PC-9 (cell line): ENCODE data around the gene RFLNA. TPM values are rescaled to one million over a fixed set of nuclear protein-coding genes. Genes with fewer than 3 reads are reported as not detected.

ENCODE experiments used
- BruUV-seq: library from RNA; stranded (reverse); fragments of 400-500 nt; replicated peaks from 2 replicates; lab custom pipeline; 2021; lab: Mats Ljungman, UMichigan
- CTCF ChIA-PET: fragments of 300-600 bp; sonication (Branson Sonifier 250); formaldehyde crosslinking; loops from one replicate; lab custom pipeline; 2022; ENCODE audit warnings: antibody characterized with exemption; lab: Charles Lee
- POLR2A ChIA-PET: fragments of 300-600 bp; sonication (Branson Sonifier 250); formaldehyde crosslinking; loops from one replicate; lab custom pipeline; 2022; ENCODE audit warnings: antibody characterized with exemption; ENCODE audit not compliant: unreplicated experiment; lab: Charles Lee
- DNase-seq, 2 experiments: peaks; one replicate each; pipeline versions ENCODE4 v3.0.0 to v3.0.0-alpha.2; 2015 to 2022; ENCODE audit warnings: mixed read lengths in 1 of 2
- H2AFZ ChIP-seq: fragments of 200-600 bp; sonication (generic); 2 replicates; pipeline ENCODE4 v1.8.1; 2017; ENCODE audit warnings: antibody characterized with exemption
- H3F3A ChIP-seq: fragments of 200-600 bp; sonication (generic); 2 replicates; pipeline ENCODE4 v1.8.1; 2017; ENCODE audit warnings: antibody characterized with exemption, mild to moderate bottlenecking, low read depth; ENCODE audit not compliant: insufficient read depth
- H3K27ac ChIP-seq: fragments of 200-600 bp; sonication (generic); 2 replicates; pipeline ENCODE4 v1.6.1; 2016; ENCODE audit warnings: mixed run types
- H3K27me3 ChIP-seq: fragments of 200-600 bp; sonication (generic); 2 replicates; pipeline ENCODE4 v1.6.1; 2016; ENCODE audit warnings: low read depth, mixed run types; ENCODE audit not compliant: insufficient read depth
- H3K36me3 ChIP-seq: fragments of 200-600 bp; sonication (generic); 2 replicates; pipeline ENCODE4 v1.6.1; 2016; ENCODE audit warnings: low read depth, mixed run types
- H3K4me1 ChIP-seq: fragments of 200-600 bp; sonication (generic); replicated peaks from 2 replicates; pipeline ENCODE4 v1.6.1; 2016; ENCODE audit warnings: mixed run types; ENCODE audit not compliant: insufficient read depth
- H3K4me2 ChIP-seq: fragments of 200-600 bp; sonication (generic); 2 replicates; pipeline ENCODE4 v1.6.1; 2017; ENCODE audit warnings: mixed run types
- H3K4me3 ChIP-seq: fragments of 200-600 bp; sonication (generic); 2 replicates; pipeline ENCODE4 v1.6.1; 2016; ENCODE audit warnings: mixed run types
- H3K79me2 ChIP-seq: fragments of 200-600 bp; sonication (generic); 2 replicates; pipeline ENCODE4 v1.6.1; 2017; ENCODE audit warnings: low read depth, mixed run types
- H3K9me2 ChIP-seq: fragments of 200-600 bp; sonication (generic); 2 replicates; pipeline ENCODE4 v1.8.1; 2017; ENCODE audit warnings: mild to moderate bottlenecking; ENCODE audit not compliant: insufficient read depth
- H3K9me3 ChIP-seq: fragments of 200-600 bp; sonication (generic); 2 replicates; pipeline ENCODE4 v1.8.1; 2016; ENCODE audit warnings: low read depth; ENCODE audit not compliant: insufficient read depth
- H4K20me1 ChIP-seq: fragments of 200-600 bp; sonication (generic); 2 replicates; pipeline ENCODE4 v1.8.1; 2017; ENCODE audit not compliant: insufficient read depth
- CTCF ChIP-seq: fragments of 200-600 bp; sonication (generic); conservative IDR thresholded peaks from 2 replicates; pipeline ENCODE4 v1.6.1; 2017; ENCODE audit warnings: mixed run types, antibody characterized with exemption, mild to moderate bottlenecking, moderate library complexity
- EZH2 ChIP-seq: fragments of 200-600 bp; sonication (generic); IDR thresholded peaks from 2 replicates; pipeline ENCODE4 v1.8.0; 2017; ENCODE audit warnings: antibody characterized with exemption, low read depth
- intact Hi-C: fragments of 100-400 bp; cut with micrococcal nuclease; formaldehyde crosslinking; loops from one replicate; pipeline ENCODE4 v1.10.0; 2022; ENCODE audit not compliant: unreplicated experiment
- total RNA-seq: library from RNA; stranded (reverse); gene quantifications from 2 replicates; pipeline ENCODE4 v1.2.3, GENCODE V29; 2021

The RFLNA gene
- total RNA-seq, 1 experiment from 2014 or later: not detected

- Histone ChIP-seq H3K36me3 (peaks cover 25% of the 10 kb centered on the region), H3K4me2 (no peak overlapping the region), H3K4me3 (no peak overlapping the region), H3K27ac (no peak overlapping the region), H3K4me1 (no peaks in the 10 kb centered on the region), H3K79me2 (no peaks in the 10 kb centered on the region), H4K20me1 (no peaks in the 10 kb centered on the region; the same call in none of the 2 replicates), H3K27me3 (no peaks in the 10 kb centered on the region), H3K9me2 (no peaks in the 10 kb centered on the region), H3F3A (peaks cover 55% of the 10 kb centered on the region; the same call in 1 of the 2 replicates), H3K9me3 (peaks cover 5% of the 10 kb centered on the region), H2AFZ (no peak overlapping the region)
- no peak for DNase-seq
- intact Hi-C loops: no loop called here
- POLR2A ChIA-PET: no interaction called here
- no TSS peak for BruUV-seq
- TF ChIP-seq CTCF (no peak), EZH2 (no peak)
- CTCF ChIA-PET: no interaction called here
Observed at GRCh38 chr12:124326871-124327270, 32.0 kb downstream of the RFLNA start.

- Histone ChIP-seq H2AFZ (no peak overlapping the region), H3K27ac (no peak overlapping the region), H3K9me3 (peaks cover 5% of the 10 kb centered on the region), H3K27me3 (no peaks in the 10 kb centered on the region), H3K36me3 (peaks cover 25% of the 10 kb centered on the region), H3F3A (peaks cover 49% of the 10 kb centered on the region; the same call in 1 of the 2 replicates), H3K4me2 (no peak overlapping the region), H3K9me2 (no peaks in the 10 kb centered on the region), H3K4me1 (no peaks in the 10 kb centered on the region), H3K79me2 (no peaks in the 10 kb centered on the region), H4K20me1 (peaks cover 2% of the 10 kb centered on the region), H3K4me3 (no peak overlapping the region)
- POLR2A ChIA-PET: no interaction called here
- no peak for DNase-seq
- BruUV-seq: no TSS peak
- TF ChIP-seq CTCF: no peak
- TF ChIP-seq EZH2: no peak
- intact Hi-C loops: no loop called here
- CTCF ChIA-PET: no interaction called here
Observed at GRCh38 chr12:124327362-124328043, 32.6 kb downstream of the RFLNA start.

- Histone ChIP-seq H3K4me2 (no peak overlapping the region), H3K27ac (no peak overlapping the region), H4K20me1 (peaks cover 8% of the 10 kb centered on the region), H3K9me2 (no peaks in the 10 kb centered on the region), H3F3A (peaks cover 47% of the 10 kb centered on the region; the same call in 1 of the 2 replicates), H3K4me3 (no peak overlapping the region), H3K9me3 (peaks cover 5% of the 10 kb centered on the region), H3K27me3 (no peaks in the 10 kb centered on the region), H3K79me2 (no peaks in the 10 kb centered on the region), H3K36me3 (peaks cover 25% of the 10 kb centered on the region), H3K4me1 (no peaks in the 10 kb centered on the region), H2AFZ (no peak overlapping the region)
- no peak for DNase-seq
- BruUV-seq: no TSS peak
- TF ChIP-seq EZH2 (no peak), CTCF (no peak)
- intact Hi-C loops: no loop called here
- CTCF ChIA-PET: interaction anchor here (0.6 kb wide), 1 partner anchor 513 kb away, joined by 4 read pairs; no protein-coding TSS in a partner anchor
- POLR2A ChIA-PET: no interaction called here
Observed at GRCh38 chr12:124328116-124328515, 33.2 kb downstream of the RFLNA start.
